Activated CD4-positive, alpha-beta T cell treated with anti-CD3 and anti-CD28 coated beads, Interleukin-2, amount 50 U/mL, for 24 hours (primary cell): ENCODE measurements around the gene CEBPG.
A peak's percentile ranks its signal among the peaks of the same experiment; 100 is the strongest.

Experiments
- DNase-seq, 2 donors: peaks; one replicate each; pipeline ENCODE4 v3.0.0-alpha.2; 2020; ENCODE audit warnings: low read depth in 1 of 2, low spot score in 1 of 2

Gene CEBPG

GRCh38 chr19:33405553-33406461, 32.3 kb downstream of the CEBPG start:
- no peak for DNase-seq

- peak; percentile 68 to 74 for DNase-seq
These were observed 33.1 kb downstream of the CEBPG start for GRCh38 chr19:33406521-33407139.

DNA sequence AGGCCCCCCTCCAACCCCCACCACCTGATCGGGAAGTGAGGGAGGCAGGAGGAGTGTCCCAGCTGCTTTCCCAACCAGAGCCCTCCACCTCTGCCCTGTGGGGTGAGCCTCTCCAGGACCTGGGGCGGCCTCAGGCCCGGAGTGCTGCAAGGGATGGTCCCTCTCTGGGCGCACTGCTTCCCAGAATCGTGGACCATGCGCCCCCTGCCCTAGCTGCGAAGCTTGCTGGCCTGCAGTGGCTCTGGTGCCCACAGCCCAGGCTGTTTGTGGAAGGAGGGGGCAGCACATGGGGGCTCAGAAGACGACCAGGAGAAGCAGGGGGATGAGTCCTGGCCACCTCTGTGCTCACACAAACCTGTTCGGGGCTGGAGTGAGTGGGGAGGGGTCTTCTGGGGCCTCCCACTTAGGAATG, 33.6 kb downstream of the CEBPG start:
- DNase-seq = no peak

DNA sequence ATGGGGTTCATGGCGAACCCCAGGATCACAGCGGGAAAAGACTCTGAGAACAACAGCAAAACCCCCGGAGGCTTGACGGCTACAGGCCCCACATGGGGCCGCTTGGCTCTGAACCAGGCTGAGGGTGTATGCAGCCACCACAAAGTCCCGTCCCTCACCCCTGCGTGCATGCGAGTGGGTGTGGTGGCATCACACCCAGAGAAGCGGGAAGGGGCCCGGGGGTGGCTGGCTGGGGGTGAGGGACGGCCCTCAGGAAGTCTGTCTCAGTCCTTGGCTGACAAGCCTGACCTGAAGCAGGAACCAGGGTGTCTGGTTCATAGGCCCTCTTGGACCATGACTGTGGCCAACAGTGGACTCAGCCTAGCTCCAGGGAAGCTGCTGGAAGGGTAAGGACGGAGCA, 34.2 kb downstream of the CEBPG start:
- DNase-seq = no peak

DNA sequence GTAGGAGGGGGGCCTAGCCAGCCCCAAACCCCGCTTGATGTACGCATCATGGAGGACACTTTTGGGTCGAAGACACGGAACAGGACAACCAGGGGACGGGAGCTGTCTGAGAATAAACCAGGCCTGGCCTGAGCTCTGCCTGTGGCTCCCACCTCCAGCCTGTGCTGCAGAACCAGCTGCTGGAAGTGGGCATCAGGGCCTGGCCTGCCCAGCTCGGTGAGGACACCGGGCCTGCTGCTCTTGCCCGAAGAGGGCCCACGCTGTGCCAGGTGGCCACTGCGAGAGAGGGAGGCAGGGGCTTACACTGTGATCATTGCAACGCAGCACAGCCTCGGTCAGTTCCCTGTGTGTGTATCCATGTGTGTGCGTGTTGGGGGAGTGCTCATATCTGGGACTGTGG, 34.6 kb downstream of the CEBPG start:
- DNase-seq = no peak

DNA sequence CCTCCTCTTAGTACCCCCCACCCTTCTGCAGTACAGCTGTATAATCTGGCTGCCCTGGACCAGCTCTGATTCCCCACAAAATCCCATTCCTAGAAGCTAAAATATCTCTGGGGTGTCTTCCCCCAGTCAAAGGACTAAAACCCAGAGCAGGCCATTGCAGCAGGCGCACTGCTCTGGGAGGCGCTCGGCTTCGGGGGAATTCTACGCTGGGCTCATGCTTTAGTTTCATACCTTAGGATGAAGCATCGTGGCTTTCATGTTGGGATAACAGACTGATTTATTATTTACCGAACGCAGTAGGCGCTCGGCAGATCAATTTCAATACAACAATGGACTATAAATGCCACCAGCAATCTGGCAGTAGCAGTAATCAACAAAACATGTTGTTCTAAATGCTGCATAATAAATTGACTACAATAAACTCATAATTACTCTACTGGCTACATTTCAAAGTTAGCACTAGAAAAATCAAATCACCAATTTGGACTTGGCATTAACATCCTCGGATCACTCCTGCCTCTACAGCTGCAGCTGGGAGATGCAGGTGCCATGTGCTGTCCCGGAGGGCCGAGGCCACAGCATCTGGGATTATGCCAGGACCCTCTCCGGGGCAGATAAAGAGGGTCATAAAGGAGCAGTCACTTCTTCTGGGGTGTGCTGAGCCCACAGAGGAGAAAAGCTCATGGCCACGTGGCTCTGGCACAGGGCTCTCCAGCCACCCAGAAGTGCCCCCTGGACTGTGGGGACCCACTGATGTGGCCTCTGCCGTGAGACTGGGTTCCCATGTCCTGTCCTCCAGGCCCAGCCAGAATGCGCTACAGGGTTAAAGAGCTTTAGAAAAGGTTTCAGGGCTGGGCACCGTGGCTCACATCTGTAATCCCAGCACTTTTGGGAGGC, 35.3 kb downstream of the CEBPG start:
- DNase-seq = no peak

DNA sequence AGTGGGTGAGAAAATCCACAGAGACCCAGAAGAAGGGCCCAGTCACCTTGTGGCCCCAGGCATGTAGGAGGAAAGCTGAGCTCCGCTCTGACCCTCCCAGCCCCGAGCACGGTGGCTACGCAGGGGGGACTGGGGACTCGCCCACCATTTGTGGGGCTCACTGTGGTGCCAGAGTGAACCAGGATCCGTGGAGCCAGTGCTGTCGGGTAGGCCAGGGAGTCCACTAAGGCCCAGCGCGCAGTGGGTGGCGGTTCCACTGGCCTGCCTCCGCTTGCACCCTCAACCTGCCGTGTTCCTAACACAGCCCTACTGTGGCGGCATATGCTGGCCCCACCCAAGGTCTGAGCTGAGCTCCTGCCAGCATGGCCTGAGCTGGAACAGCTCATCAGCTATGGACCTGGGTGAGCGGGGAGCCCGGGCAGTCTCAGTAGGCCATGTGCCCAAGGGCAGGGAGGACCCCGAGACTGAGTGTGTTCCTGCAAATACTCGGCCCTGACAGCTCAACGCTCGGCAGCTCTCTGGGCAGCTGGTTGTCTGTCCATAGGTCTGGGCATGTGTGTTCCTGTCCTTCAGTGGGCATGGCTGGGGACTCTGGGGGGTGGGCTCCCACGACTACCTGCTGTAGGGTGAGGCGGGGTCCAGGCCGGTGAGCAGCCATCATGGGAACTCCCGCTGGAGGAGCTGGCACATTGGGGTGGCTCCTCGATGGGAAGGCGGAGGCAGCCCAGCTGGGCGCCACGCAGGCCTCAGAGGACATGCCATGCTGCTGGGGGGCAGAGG, 36.6 kb downstream of the CEBPG start:
- DNase-seq = no peak

DNA sequence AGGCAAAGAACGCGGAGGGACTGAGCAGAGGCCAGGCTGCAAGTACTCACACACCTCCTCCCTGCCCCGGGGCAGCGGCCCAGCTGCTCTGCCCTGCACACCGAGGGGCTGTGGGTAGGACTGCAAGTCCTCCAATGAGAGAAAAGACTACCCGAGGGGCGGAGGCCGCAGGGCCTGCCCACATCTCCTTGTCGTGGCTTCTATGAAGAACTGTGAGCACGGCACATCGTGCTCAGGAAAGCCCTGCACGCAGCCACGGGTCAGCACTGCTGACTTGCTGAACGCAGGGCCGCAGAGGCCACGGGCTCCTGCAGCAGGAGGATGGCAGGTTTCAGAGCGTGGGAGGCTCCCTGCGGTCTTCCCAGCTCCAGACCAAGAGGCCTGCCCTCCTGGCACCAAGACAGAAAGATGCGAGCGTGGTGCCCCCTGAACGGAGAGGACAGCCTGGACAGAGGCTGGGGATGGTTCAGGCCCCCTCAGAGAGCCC, 37.4 kb downstream of the CEBPG start:
- DNase-seq = no peak

DNA sequence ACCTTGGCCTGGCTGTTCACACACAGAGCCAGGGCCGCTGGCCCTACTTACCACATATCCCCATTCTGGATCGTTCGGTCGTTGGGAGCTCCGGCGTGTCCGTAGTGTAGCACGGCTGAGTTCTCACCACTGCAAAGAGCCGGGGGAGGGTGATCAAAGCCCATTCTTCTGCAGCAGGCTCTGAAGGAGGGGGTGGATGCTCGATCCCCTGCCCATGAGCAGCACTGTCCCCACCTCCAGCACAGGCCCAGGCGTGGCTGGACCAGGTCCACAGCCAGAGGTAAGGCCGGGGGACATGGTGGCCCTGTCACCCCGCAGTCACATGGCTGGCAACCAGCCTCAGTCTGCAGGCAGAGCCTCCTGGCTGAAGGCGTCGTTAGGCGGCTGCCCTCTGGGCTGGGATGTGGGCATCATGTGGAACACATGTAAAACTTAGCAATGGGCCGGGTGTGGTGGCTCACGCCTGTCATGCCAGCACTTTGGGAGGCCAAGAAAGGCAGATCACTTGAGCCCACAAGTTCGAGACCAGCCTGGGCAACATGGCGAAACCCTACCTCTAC, 38.2 kb downstream of the CEBPG start:
- DNase-seq = no peak

- DNase-seq = no peak
These were observed 39.3 kb downstream of the CEBPG start for GRCh38 chr19:33412601-33413425.

GRCh38 chr19:33413426-33413725, 39.9 kb downstream of the CEBPG start:
- DNase-seq = no peak

- DNase-seq = no peak
These were observed 40.6 kb downstream of the CEBPG start for GRCh38 chr19:33413868-33414666.

DNA sequence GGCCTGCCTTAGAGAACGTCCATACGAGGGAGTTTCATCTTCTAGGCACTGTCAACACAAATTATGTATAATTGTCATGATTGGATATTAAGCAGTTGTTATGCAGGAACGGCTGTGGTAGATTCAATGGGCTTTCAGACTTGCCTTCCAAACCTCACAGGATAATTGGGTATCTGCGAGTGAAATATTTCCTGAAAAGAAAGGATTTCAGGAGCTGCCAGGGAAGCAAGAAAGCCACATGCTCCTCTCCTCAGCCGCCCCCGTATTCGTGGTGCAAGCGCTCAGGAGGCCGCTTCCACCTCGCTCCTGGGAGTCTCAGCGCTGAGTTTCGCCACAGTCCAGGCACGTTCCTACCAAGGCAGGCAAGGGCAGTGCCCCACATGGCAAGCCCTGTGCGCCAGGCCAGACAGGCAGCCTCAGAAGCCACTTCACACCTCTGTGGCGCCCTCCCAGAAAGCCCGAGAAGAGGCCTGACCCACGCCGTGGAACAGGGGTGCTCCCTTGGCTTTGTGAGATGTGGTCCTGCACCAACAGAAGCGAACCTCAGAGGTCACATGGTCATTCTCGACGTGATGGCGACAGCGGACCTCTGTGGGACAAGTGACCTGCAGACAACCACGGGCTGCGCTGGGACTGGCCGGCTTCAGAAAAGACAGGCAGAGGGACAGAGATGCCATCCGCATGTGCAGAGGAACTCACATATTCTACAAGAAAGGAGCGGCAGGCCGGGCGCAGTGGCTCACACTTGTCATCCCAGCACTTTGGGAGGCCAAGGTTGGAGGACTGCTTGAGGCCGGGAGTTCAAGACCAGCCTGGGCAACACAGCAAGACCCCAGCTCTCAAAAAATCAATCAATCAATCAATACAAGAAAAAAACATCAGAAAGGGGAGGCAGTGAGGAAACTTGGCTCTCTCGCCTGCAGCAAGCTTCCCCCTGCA, 41.4 kb downstream of the CEBPG start:
- DNase-seq = no peak

DNA sequence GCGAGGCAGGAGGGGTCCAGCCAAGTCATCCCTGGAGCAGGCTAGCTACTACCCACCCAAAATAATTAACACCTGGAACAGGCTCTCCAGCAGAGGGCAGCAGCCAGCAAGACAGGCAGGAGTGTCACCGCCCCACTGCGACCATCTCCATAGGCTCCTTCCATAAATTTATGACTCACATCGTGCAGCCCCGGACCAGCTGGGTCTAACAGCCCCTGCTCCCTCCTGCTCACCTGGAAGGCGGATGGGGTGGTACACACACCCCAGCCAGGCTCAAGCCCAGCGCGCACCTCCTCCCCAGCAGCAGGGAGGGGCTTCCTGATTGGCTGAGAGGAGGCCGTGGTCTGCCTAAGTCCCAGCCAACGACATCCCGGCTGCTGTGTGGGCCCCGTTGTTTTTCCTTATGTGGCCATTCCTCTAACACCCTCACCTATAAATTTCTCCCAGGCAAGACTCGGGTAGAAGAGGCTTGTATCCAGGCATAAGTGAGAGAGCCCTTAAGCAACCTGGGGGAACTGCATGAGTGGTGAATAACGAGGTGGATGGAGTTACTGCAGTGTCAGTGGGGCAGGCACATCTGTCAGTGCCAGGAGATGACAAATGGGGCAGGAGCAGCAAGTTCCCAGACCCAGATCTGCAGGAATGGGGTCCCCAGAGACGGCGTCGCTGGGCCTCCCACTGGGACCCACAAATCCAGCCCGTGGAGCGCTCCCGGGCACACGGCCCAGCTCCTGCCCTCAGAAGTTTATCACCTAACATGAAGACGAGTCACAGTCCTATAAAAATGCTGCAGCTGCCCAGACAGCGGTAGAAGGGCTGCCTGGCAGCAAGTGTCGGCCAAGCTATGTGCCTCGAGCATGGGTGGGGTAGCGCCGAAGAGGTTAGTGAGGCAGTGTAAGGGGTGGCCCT, 43.1 kb downstream of the CEBPG start:
- DNase-seq = peak; percentile 24 to 55

GRCh38 chr19:33417751-33418150, 44.2 kb downstream of the CEBPG start:
- no peak for DNase-seq

GRCh38 chr19:33418461-33418860, 45.0 kb downstream of the CEBPG start:
- no peak for DNase-seq
